Measurements from ENCODE around the gene SEC24D.
"Not testable (repeated sequence)": the region's sequence is repeated elsewhere in the genome, so short reads cannot be mapped to it uniquely, and the experiment has no call there.

The SEC24D gene, protein sequence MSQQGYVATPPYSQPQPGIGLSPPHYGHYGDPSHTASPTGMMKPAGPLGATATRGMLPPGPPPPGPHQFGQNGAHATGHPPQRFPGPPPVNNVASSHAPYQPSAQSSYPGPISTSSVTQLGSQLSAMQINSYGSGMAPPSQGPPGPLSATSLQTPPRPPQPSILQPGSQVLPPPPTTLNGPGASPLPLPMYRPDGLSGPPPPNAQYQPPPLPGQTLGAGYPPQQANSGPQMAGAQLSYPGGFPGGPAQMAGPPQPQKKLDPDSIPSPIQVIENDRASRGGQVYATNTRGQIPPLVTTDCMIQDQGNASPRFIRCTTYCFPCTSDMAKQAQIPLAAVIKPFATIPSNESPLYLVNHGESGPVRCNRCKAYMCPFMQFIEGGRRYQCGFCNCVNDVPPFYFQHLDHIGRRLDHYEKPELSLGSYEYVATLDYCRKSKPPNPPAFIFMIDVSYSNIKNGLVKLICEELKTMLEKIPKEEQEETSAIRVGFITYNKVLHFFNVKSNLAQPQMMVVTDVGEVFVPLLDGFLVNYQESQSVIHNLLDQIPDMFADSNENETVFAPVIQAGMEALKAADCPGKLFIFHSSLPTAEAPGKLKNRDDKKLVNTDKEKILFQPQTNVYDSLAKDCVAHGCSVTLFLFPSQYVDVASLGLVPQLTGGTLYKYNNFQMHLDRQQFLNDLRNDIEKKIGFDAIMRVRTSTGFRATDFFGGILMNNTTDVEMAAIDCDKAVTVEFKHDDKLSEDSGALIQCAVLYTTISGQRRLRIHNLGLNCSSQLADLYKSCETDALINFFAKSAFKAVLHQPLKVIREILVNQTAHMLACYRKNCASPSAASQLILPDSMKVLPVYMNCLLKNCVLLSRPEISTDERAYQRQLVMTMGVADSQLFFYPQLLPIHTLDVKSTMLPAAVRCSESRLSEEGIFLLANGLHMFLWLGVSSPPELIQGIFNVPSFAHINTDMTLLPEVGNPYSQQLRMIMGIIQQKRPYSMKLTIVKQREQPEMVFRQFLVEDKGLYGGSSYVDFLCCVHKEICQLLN

DNA sequence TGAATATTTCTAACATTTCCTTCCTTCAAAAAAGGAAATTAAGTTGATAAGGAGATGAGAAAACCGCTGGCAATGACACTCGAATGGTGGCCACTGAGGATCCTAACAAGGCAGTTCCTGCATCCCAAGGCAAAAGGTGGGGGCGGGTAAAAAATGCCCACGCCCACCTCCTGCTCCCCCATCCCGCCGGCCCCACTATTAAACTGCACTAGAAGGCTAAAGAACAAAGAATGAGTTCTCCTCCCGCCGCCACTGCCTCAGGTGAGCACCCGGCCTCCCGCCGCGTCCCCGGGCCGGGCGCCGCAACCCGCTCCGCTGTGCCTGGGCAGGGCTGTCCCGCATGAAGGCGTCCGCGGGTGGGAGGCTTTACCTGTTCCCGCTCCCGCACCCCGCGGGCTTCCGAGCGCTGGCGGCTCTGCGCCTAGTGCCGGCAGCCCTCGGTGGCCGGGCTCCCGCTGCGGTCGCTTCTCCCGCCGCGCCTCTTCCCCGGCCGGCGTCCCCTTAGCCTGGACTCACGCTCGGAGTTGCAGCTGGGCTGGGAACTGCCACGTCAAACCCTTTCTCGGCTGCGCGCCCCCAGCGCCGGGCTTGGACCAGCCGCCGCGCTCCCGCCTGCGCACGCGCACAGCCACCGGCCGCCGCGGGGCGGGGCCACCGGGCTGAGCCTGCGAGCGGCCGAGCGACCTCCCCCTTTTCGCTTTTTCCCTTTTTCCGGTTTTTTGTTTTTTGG lies at the start of gene SEC24D:
Gene SEC24D, minus strand, starts transcription at position 556 of the 730 bp plus-strand sequence. CDS start 2,430 bp downstream, outside the sequence.
- peak; percentile 95 for DNase-seq

DNA sequence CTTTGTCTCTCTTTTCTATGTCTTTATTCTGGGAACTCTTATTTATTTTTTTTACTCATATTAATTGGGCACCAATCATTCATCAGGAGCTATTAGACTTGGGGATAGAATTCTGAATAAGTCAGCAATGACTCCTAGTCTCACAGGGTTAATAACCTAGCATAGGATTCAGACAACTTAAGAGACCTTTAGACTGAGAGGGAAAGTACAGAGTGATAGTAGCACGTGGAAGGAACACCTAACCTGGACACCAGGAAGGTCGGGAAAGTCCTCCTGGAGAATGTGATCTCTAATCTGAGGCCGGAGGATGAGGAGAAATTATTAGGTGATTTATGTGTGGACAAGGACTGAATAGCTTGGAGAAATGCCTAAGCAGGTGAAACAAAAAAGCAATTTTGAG lies 48.8 kb upstream of the SEC24D start:
- no peak for DNase-seq

DNA sequence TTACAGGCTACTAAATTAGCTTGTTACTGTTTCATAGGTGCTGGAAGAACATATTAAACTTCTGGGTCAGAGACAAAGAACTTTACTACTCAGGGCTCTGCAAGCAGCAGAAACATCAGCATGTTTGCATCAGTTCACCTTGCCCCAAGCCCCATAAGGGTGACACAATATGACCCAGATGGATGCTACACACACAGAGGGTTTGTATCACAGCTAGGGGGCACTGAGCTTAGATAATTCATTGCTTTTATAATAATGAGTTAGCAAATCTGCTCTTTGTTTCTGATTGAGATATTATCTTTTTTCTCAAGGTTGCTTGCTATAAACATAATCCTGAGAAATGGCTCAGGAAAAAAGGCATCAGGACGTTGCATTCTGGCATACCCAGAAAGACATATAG lies 47.9 kb upstream of the SEC24D start:
- DNase-seq = no peak

DNA sequence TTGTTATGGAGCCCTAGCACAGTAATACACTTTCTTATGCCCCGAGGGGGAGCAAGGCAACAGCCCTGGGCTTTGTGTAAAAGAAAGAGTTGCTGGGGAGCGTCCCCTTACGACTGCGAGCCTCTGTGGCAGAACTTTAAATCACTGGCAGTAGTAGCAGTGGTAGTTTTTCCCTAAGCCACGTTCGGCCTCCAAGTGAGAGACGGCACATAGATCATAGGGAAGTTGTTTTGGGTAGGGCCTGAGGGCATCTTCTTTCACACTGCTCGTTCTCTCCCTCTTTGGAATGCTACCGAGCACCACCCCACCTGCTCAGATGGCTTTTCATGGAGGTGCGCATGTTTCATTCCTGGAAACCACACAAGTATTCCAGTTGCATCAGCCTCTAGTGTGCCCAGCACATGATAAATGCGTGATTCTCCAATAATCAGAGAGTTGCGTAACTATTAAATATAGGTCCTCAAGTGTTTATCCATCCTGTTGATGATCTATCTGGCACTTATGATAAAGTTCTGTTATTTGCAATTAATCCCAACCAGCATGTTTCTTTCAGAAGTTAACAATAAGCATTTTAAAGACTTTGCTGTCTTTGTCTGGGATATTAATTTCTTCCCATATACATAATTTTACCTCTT lies 45.7 kb upstream of the SEC24D start:
- no peak for DNase-seq

DNA sequence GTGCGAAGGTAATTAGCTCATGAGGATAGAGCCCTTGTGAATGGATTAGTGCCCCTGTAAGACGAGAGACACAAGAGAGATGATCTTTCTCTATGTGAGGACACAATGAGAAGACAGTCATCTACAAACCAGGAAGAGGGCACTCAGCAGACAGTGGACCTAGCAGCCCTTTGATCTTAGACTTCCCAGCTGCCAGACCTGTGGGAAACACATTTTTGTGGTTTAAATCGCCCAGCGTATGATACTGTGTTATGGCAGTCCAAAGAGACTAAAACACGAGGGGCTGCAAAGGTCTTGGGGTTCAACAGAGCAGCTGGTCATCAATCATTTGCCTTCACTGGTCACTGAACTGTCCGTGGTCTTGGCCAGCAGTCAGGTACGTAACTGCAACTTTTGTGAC lies 43.5 kb upstream of the SEC24D start:
- no peak for DNase-seq

DNA sequence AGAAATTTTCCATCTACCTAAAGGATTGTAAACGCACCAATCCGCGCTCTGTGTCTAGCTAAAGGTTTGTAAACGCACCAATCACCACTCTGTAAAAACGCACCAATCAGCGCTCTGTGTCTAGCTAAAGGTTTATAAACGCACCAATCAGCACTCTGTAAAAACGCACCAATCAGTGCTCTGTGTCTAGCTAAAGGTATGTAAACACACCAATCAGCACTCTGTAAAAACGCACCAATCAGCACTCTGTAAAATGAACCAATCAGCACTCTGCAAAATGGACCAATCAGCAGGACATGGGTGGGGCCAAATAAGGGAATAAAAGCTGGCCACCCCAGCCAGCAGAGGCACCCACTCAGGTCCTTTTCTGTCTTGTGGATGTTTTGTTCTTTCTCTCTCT lies 42.6 kb upstream of the SEC24D start:
- not testable (repeated sequence) for DNase-seq

DNA sequence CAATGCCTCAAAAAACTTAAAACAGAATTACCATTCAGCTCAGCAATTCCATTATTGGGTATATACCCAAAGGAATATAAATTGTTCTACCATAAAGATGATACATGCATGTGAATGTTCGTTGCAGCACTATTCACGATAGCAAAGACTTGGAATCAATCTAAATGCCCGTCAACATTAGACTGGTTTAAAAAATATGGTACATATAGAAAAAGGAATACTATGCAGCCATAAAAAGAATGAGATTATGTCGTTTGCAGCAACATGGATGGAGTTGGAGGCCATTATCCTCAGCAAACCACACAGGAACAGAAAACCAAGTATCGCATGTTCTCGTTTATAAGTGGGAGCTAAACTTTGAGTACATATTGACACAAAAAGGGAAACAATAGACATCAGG lies 41.9 kb upstream of the SEC24D start:
- no peak for DNase-seq

DNA sequence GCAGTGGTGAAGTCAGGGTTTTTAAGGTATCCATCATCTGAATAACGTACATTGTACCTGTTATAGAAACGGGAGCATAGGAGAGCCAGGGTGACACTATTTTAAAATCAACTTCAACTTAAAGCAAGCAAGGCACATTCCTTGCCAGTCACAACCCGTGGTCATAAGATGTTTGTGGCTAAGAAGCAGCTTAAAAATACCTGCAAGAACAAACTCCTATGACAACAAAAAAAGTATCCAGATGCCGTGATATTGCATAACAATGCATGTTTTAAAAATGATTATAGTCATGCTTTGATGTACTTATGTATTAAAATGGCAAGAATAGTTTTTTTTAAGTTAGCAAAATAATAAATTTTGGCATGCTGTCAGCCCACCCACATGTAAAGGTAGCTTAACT lies 36.3 kb upstream of the SEC24D start:
- DNase-seq = no peak

DNA sequence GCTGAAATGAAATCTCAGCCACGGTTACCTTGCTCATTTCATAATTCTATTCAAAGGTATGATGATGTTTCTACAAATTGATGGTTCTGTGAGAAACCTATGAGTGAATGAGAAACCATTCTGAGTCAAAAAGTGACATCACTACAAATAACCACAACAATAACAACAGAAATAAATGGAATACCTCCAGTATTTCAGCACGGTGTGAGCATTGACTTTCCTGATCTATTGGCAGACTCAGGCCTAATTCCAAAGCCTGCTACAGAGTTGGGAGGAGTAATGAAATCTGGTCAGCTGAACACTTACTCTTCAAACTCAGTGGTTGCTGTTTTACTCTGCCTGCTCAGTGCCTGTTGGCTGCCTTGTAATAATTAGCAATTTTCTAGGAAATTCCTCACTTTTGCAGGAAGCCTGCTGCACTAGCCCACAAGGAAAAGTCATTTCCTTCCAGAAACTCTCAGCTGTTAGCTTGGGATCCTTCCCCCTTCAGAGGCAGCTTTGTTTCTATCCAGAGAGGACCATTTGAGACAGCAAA lies 33.9 kb upstream of the SEC24D start:
- no peak for DNase-seq

DNA sequence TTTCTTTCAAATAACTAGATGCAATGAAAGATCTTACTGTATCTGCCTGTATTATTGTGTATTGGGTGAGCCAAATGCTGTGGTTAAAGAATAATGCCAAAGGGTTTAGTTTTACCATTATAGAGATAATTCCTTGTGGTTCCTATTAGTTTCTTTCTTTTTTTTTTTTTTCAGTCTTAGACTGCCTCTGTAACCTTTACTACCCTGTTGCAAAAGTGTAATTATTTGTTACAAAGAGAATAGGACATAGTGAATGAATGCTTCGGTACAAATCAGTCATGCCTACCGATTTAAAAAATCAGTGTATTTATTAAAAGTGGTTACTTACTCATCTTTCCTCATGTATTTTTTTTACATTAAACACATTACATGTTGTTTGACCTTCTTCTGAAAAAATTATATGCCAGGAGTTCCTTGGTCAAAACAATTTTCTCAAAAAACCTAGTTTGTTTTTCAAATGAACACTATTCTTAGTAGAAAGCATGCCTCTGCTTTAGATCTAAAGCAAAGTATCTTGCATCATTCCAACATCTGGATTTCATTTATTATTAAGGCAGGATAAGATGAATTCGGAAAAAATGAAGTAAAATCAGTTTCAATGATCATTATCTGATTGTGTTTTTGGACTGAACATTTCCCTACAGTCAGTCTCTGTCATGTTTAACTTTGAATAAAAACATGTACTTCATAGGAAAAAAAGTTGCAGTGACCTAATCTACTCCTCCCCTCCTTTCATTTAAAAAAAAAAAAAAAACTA lies 31.6 kb upstream of the SEC24D start:
- DNase-seq = no peak

DNA sequence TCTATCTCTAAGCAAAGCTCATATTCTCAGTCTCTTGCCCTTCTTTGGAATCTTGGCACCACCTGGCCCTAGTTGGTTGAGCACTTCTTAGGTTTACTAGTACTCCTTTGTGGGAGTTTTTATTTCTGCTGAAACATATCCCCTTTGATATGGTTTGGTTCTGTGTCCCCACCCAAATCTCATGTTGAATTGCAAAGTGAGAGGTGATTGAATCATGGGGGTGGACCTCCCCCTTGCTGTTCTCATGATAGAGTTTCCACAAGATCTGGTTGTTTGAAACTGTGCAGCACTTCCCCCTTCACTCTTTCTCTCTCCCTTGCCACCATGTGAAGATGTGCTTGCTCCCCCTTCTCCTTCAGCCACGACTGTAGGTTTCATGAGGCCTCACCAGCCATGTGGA lies 30.5 kb upstream of the SEC24D start:
- no peak for DNase-seq

DNA sequence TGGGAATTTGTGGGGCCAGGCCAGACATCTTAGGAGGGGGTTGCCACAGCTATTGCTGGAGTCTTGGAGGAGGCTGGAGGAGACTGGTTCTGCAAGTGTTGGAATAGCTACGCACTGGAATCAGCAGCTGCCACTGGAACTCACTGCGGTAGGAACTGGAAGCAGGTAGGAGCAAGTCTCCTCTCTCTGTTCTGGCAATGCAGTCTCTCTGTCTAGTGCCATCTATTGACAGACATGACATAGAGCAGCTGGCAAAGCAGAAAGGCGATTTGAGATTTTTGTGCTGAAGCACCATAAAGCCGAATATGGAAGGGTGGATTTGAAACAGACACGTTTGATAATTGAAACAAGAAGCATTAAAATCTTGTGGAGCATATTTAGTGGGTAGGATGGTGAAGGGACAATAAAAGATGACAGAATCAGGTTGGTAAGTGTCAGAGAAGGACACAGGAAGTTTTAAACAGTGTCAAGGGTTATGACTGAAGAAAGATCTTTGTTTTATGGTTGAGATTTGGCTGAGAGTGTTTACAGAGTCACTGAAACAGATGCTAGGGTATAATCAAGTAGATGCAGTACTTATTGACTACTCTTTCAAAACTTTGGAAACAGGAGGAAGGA lies 29.3 kb upstream of the SEC24D start:
- DNase-seq = no peak

DNA sequence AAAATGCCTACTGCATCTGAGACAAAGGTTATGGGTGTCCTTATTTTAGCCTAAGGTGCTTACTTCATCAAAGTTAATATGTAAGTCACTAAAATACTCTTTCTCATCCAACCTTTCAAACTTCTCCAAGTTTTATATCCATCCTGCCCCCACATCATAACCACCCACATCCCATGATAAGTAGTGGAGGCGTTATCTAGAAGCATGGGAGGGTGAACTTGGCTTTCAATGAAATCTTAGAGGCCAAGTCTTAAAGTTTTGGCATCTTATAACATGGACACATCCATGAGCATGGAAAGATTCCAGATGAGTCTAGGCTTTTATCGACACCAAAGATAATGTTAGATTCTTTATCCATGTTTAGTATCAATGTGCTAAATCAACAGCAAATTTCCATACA lies 22.9 kb upstream of the SEC24D start:
- no peak for DNase-seq

DNA sequence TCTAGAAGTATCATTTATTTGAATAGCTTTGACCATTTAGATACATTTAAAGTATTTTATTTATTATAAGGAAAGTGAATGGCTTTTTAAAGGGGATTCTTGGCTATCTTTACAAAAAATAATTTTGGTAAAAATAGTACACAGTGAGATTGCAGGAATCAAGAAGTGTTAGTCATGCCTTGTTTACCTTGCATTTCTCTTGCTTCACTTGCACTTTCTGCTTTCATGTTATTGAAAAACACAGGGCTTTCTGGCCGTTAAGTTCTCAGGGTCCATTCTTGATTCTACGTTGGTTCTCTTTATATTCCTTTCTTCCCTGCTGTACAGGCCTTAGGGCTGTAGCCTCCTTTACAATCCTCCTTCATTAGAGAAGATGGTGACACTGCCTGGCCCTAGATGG lies 21.8 kb upstream of the SEC24D start:
- no peak for DNase-seq

DNA sequence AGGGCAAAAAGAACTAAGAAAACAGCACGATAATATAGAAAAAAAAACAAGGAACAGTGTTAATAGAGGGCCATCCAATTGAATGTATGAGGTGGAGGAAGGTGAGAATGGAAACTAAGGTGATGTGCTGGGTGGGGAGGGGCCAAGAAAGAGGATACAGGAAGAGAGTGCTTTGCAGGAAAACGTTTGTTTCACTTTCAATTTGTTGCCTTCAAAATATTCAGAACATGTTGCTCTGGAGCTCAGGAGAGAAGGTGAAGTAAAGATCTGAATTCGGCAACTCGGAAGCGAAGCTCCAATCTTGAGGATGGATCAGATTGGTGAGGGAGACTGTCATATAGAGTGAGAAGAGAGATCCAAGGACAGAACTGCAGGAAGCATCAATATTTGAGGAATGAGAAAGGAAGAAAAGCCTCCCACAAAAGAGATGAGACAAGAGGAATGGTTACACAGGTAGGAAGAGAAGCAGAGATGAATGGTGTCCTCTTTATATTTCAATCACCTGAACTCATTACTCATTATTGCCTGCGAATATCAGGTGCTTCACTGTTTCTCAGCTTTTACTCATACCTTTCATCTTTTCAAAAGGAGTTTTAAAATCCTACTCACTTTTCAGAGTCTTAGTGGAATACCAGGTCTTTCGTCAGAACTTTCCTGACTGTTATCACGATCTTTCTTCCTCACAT lies 14.7 kb upstream of the SEC24D start:
- DNase-seq = peak; percentile 71

DNA sequence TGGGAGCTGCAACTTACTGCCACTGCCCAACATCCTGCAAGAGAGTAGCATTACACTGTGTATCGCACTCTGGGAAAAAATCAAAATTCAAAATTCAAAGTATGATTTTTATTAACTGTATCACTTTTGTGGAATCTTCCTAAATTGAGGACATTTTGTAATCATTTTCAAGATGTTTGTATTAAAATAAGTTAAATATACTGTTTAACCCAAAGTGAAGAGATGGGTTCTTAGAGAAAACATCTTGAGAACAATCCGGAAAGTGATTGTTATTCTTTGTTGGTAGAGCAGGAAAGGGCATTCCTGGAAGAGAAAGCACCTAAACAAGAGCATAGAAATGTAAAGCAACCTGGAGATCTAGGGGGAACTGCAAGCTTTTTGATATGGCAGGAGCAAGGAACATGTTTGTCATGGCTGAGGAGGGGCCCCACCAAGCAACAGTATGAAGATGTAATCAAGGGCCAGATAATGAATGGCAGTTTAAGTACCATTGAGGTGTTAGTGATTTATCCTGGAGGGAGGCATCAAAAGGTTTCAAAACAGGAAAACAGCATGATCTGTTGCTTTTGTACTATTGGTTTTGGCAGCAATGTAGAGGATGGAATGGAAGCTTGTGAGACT lies 14.1 kb upstream of the SEC24D start:
- no peak for DNase-seq

DNA sequence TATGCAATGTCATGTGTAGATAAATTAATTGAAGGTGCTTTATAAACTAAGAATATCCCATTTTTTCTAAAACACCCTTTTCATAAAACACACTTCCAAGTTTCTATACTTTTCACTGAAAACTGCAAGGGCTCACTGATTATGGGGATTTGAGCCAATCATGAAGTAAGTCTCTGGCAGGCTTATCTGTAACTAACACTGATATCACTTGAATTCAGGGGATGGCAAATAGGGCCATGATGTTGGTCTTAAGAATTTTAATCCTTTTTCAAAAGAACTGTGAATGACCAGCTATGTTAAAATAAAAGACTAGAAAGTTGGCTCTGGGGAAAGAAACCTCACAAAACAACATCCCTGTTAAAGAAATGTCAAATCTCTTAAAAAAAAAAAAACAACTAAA lies 13.0 kb upstream of the SEC24D start:
- no peak for DNase-seq

DNA sequence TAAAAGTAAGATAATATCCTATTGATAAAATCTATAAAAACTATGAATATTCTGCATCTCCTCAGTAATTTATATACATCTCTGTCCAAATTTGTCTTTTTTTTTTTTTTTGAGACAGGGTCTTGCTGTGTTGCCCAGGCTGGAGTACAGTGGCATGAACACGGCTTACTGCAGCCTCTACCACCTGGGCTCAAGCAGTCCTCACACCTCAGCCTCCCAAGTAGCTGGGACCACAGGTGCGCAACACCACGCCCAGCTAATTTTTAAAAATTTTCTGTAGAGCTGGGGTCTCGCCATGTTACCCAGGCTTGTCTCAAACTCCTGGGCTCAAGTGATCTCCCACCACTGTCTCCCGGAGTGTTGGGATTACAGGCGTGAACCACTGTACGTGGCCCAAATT lies 12.3 kb upstream of the SEC24D start:
- DNase-seq = no peak

DNA sequence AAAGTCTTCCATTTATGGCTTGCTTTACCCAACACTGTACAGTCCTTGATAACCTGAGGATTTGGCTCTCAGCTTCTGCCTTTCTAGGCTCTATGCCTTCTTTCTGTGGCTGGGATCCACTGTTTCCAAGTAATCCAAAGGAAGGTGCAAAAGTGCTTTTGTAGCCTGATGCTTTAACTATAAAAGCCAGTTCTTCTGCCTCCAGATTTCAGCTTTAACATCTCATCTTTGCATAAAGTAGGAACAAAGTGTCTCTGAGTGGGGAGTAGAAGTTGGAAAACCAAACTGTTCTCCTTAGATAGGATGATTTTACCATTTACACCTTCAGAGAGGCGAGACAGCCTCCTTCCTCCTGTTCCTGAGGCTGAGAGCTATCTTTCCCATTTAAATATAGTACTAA lies 11.1 kb upstream of the SEC24D start:
- no peak for DNase-seq

DNA sequence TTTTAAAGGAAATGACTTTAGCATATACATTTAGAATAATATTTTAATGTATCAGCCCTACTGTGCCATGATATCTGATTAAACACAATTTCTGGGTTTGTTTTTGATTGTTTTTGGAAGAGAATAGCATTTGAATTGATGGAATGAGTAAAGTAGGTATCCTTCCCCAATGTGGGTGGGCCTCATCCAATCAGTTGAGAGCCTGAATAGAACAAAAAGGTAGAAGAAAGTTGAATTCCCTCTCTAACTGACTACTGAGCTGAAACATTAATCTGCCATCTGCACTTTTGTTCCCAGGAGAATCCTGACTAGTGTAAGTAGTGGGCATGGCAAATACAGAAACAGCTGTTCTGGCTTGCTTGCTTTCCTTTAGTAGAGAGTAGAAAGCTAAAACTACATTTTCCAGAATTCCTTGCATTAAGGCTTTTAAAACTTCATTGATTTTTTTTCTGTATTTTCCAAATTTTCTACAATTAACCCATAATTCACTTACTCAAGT lies 9.7 kb upstream of the SEC24D start:
- DNase-seq = no peak
